IPS DF 4.7 (cell line): ENCODE measurements around the gene RERE.
"Not testable (repeated sequence)": the region's sequence is repeated elsewhere in the genome, so short reads cannot be mapped to it uniquely, and the experiment has no call there.

ENCODE experiments used
- DNase-seq: peaks from one replicate; pipeline ENCODE4 v3.0.0-alpha.2; 2013; ENCODE audit warnings: low spot score; ENCODE audit errors: extremely low read depth

Gene RERE

DNA sequence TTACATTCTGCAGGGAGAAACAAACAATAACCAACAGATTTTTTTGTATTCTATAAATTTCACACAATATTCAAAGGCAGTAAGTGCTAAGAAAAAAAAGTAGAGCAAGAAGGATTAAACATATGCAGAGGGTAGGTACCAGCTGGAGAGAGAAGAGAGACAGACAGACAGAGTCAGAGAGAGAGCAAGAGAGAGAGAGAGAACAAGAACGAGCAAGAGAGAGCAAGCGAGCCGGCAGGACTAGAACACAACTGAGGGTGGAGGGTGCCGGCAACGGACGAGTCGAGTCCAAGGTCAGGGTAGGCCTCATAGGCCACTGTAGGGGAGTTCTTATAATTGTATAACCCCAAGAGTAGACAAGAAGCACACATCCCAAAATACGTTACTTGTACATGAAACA, 97.1 kb downstream of the RERE start:
- DNase-seq: no peak

DNA sequence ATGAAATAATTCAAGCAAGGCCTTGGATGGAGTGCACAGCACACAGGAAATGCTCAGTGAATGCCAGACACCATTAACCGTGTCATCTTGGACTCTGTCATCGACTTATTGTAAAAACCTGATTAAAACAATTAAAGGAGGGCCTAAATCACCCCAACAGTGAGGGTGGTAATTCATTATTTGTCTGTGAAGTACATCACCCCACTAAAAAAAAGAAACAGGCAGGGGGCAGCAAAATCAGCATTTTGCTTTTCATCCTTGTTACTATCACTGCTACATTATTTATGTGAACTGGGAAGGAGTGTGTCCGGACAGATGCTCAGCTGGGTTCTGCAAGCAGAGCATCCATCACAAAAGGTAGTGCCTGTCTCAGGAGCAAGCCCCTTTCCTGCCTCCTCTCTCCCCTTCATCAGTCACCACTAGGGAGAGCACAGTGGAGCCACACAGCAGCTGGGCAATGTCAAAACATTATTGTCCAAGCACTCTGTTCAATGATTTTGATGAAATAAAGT, 98.5 kb downstream of the RERE start:
- no peak for DNase-seq

DNA sequence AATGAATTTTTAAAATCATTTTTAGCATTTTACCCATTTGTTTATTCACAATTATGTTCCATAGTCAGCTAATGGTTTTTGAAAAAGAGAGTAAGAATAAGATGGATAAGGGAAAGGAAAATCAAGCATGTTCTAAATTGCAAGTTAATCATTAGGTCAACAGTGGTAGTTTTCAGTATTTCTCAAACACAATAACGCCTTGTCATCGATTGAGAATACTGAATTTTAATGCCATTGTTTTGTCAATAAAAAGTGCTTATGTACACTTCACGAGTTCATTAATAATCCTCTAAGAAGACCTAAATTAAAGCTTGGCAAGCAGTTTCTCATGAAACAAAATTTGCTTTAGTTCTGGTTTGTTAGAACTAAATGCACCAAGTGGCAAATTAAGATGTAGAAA, 100.3 kb downstream of the RERE start:
- DNase-seq: no peak

GRCh38 chr1:8716238-8716637, 101.2 kb downstream of the RERE start:
- no peak for DNase-seq

- DNase-seq: no peak
Measured at GRCh38 chr1:8714173-8714572, 103.3 kb downstream of the RERE start.

DNA sequence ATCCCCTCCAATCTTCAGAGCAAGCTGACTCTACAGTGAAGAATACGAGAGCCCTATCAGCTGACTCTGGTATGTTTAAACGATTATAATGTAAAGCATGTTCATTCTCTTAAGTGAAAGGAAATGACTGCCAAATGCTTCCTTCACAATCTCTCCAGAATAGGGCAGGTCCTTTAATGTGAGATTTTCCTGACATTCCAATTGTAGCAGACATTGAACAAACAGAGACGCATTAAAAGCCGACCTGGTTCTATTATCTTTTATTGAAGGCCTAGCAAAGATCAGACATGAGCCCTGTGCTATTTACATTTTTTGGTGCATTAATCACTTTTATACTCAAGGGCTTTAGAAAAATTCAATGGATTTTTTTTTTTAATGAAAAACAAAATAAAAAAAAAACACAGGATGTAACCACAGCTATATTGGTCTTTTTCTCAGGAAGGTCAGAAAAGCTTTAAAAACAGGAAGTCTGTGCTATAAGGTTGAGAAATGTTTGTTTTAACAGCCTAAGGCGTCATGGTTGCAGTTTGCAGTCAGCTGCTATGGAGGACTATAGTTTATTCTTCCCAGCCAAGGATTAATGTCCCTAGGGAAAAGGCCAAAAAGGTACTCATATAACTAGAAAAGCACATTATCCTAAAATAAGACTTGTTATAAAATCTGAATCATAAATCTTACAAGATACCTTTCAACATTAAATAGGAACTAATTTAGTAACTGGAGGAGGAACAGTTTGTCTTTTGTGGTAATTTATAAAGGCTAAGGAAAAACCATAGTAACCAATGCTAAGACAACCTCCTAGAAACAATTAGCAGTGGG, 104.8 kb downstream of the RERE start:
- no peak for DNase-seq

- no peak for DNase-seq
Measured at GRCh38 chr1:8711873-8712412, 105.5 kb downstream of the RERE start.

DNA sequence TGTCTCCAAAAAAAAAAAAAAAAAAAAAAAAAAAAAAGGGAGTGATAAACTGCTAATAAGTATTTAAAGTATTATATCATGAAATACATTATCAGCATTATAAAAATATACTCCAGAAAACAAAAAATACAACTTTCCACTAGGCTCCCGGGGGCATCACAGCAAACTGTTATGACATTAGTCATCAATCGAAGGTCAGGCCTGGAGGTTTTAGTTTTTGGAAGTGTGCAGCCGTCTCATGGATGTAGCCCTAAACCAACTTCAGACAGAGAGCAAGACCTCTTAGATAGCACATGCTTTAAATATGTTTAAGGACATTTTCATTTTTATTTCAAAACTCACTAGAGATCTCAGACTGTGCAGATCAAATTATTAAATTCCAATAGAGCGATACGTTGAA, 106.3 kb downstream of the RERE start:
- no peak for DNase-seq

GRCh38 chr1:8708259-8708658, 109.2 kb downstream of the RERE start:
- DNase-seq: no peak

DNA sequence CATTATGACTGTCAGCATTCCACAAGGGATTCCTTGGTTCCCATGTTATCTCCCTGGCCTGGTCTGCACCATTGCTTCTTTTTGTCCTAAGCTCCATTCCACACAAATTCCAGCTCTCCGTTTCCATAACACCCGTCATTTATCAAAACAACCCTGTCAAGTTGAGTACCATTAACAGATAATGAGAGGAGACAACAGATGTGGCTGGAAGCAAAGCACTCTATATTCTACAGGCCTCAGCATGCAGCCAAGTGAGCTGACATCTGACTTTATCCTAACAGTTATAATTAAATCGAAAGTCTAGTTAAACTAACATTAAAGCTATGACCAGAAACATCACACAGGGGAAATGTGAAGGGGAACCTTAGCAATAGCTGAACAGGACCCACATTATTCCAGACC, 110.4 kb downstream of the RERE start:
- DNase-seq: no peak

DNA sequence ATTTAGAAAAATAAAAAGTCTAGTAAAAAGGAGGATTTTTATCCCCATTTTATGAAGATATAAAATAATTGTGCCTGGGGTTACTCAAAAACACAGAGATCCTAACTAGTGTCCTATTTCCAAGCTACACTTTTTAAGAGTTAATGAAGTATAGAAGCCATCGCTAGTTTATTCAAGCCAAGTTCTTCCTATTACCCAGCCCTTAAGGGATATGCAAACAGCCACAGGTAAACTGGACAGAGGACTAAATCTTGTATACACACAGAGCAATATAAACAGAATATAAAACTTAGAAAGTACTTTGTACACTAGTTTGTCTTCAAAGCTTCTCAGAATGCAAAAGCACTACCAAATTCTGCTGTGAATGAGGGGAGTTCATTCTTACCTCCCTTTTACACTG, 111.1 kb downstream of the RERE start:
- no peak for DNase-seq

DNA sequence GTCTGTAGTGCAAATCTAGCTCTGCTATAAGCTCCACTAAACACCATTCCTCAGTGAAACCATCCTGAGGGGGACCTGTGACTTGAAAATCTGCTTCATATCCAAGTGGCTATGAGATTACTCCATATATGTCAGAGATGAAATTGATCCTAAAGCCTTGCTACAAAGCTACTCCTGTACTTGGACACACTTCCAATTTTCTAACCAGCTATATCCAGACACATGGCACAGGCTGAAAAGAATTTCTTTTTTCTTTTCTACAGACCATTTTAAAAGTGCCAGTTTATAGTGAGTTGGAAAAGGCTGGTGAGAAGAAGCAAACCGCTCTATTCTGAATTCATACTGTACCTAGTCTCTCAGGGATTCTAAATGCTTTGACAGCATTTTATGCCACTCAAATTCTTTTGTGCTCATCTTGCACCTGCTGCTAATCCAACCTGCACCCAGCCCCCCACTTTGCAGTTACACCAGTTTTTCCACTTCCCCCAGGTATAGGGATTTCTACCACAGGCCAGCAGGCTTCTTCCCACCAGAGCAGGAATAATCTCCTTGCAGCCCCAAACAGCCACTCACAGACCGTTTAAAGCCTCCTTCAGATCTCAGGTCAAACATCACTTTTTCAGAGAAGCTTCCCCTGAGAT, 112.5 kb downstream of the RERE start:
- no peak for DNase-seq

DNA sequence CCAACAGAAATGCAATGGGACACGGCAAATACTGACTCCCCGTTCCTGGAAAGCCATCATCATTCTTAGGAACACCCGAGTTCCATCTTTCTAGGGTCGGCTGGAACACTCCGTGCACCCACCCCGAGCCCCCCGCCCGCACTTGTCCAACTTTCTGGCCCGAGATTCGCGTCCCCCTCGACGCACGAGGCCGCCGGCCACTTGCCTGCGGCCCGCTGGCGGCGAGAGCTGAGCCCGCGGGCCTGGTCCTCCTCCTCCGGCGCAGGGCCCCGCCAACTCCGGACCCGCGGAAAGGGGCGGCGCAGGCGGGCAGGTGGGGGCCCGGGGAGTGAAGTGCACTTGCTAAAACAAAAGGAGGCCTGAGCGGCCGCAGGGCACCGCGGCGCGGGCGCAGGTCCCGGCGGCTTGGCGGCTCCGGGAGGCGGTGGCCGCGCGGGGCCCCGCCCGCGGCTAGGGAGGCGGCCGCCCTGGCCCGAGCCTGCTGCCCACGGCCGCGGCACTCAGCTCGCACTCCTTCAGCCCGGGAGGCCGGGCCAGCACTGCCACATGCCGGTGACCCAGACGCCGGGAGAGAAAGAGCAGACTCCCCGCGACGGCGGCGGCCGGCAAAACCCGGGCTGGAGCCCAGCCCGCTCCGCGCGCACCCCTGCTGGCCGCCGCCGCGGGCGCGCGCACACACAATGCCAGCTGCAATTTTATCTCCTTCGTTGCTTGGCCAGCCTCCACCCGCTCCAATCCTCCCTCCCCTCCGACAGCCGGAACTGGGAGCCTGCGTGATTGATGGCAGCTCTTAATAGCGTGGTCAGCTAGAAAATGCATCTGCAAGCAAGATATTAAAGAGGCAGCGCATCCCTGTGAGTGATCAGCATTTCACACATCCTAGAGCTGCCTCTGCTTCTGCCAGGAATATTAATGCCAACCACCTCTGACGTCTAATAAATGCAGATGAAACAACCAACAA, 114.3 kb downstream of the RERE start:
- DNase-seq: peak; percentile 53

DNA sequence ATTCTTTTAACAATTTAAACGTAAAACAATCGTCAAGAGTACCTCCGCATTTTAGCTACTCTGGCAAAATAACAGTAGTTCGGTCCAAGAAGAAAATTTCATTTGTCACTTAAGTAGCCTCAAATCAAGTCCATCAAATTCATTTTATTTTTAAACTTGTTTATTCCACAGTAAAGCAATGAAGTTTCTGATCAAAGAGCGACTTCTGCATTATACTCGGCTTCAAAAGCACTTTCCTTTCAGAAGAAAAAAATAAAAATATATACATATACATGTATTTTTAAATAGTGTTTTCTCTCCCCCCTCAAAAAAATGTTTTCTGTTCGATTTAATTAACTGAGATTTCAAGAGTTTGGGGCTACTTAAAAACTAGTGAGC, 115.0 kb downstream of the RERE start:
- no peak for DNase-seq

DNA sequence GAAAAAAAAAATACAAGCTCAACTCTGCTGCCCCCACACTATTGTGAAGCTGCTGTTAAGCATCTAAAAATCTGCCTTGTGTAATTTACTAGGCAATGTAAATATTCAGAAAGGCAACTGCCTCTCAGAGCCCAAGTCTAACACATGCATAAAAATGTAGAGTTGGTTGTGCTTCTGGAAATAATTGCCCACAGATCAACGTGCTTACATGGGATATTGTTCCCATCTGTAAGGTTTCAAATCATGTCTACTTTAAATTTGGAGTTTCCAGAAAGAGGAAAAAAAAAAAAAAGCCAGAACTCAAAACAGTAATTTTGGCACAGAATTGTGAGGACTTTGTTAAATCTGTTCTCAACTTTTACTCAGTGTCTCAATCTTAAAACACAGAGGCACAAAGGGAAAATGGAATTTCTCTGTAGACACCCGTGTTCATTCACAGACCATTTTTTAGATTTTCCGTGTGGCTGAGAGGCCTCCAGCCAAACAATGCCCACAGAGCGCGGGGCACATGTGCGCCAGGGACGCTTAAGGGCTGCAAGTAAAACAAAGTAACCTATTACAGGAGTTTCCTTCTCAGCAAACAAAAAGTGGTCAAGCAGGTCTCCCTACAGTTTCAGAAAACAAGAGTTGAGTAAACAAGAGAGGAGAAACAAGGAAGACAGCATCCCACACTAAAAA, 115.5 kb downstream of the RERE start:
- DNase-seq: no peak

- no peak for DNase-seq
Measured at GRCh38 chr1:8699679-8700078, 117.8 kb downstream of the RERE start.

- no peak for DNase-seq
Measured at GRCh38 chr1:8698937-8699447, 118.4 kb downstream of the RERE start.

DNA sequence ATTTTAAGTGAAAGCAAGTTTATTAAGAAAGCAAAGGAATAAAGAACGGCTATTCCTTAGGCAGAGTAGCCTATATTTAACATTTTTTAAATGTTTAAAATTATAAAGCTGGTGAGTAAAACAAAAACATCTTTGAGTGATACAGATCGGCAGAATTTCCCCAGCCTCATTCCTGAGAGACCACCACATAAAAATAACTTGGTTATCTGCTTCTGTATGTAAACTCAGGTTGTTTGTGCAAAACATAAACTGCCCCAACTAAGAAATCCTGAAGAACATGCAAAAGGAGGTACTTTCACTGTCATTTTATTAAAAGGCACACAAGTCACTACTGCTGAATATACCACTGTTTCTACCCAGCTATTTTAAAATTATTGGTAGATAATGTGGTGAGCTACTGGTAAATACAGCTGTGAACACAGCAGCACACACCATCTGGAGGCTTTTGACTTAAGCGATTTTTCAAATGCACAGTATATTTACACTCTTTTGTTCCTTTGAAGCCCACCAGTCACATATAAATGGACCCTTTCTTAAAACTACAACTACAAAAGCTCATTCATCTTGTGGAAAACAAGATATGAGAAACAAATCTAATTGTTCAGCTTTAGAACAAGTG, 119.3 kb downstream of the RERE start:
- no peak for DNase-seq

DNA sequence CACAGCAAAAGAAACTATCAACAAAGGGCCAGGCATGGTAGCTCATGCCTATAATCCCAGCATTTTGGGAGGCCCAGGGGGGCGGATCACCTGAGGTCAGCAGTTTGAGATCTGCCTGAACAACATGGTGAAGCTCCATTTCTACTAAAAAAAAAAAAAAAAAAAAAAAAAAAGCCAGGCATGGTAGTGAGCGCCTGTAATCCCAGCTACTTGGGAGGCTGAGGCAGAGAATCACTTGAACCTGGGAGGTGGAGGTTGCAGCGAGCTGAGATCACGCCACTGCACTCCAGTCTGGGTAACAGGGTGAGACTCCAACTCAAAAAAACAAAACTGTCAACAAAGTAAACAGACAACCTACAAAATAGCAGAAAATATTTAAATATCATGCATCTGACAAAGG, 122.0 kb downstream of the RERE start:
- not testable (repeated sequence) for DNase-seq

- no peak for DNase-seq
Measured at GRCh38 chr1:8693107-8693506, 124.3 kb downstream of the RERE start.
